Mesenchymal stem cell (in vitro differentiated cells and primary cell): Measurements from ENCODE around the gene MERTK. TPM values are rescaled to one million over a fixed set of nuclear protein-coding genes. Genes with fewer than 3 reads are reported as not detected.

Experiments
- DNase-seq: peaks from one replicate; pipeline ENCODE4 v3.0.0-alpha.2; 2013
- H2AFZ ChIP-seq: one replicate; pipeline ENCODE4 v1.6.1; 2013; ENCODE audit warnings: low read depth, mild to moderate bottlenecking, control low read depth, inconsistent platforms, low read length, moderate library complexity
- H2AK5ac ChIP-seq: 2 replicates; pipeline ENCODE4 v1.6.1; 2013; ENCODE audit warnings: low read length, moderate library complexity, mild to moderate bottlenecking, inconsistent platforms; ENCODE audit not compliant: severe bottlenecking
- H2BK120ac ChIP-seq: one replicate; pipeline ENCODE4 v1.6.1; 2013; ENCODE audit warnings: low read depth, mild to moderate bottlenecking, inconsistent platforms, low read length, moderate library complexity
- H2BK12ac ChIP-seq, 2 experiments: one replicate each; pipeline ENCODE4 v1.6.1; 2013; ENCODE audit warnings: inconsistent platforms in 2 of 2, low read length in 2 of 2, mild to moderate bottlenecking in 2 of 2, moderate library complexity in 2 of 2, control low read depth in 1 of 2
- H2BK15ac ChIP-seq: one replicate; pipeline ENCODE4 v1.6.1; 2013; ENCODE audit warnings: mild to moderate bottlenecking, low read depth, inconsistent platforms; ENCODE audit not compliant: poor library complexity, severe bottlenecking
- H2BK5ac ChIP-seq: 2 replicates; pipeline ENCODE4 v1.6.1; 2013; ENCODE audit warnings: low read depth, mild to moderate bottlenecking, low read length, control low read depth, inconsistent platforms; ENCODE audit not compliant: poor library complexity, severe bottlenecking
- H3K14ac ChIP-seq, 2 experiments: one replicate each; pipeline ENCODE4 v1.6.1; 2013; ENCODE audit warnings: inconsistent platforms in 2 of 2, low read length in 2 of 2, control low read depth in 1 of 2, mild to moderate bottlenecking in 1 of 2, moderate library complexity in 1 of 2
- H3K18ac ChIP-seq, 2 experiments: one replicate each; pipeline ENCODE4 v1.6.1; 2013; ENCODE audit warnings: inconsistent platforms in 2 of 2, low read length in 2 of 2, control low read depth in 1 of 2, low read depth in 1 of 2, mild to moderate bottlenecking in 1 of 2
- H3K23ac ChIP-seq, 2 experiments: one replicate each; pipeline ENCODE4 v1.6.1; 2013; ENCODE audit warnings: inconsistent platforms in 2 of 2, low read length in 2 of 2, mild to moderate bottlenecking in 2 of 2, moderate library complexity in 2 of 2, control low read depth in 1 of 2
- H3K27ac ChIP-seq: 2 replicates; pipeline ENCODE4 v1.5.1; 2013; ENCODE audit warnings: mild to moderate bottlenecking, moderate library complexity, low read length, control low read depth, inconsistent platforms; ENCODE audit not compliant: poor library complexity, severe bottlenecking
- H3K27me3 ChIP-seq, 2 experiments: 2 replicates each; pipeline versions ENCODE4 v1.6.1 to v1.7.0; 2013; ENCODE audit warnings: low read length in 2 of 2, mild to moderate bottlenecking in 2 of 2, moderate library complexity in 2 of 2, control low read depth in 1 of 2, inconsistent platforms in 1 of 2; ENCODE audit not compliant: control insufficient read depth in 1 of 2, insufficient read depth in 1 of 2
- H3K36me3 ChIP-seq, 2 experiments: 2 replicates each; pipeline versions ENCODE4 v1.6.1 to v1.7.0; 2013; ENCODE audit warnings: low read length in 2 of 2, control low read depth in 1 of 2, inconsistent platforms in 1 of 2, low read depth in 1 of 2, mild to moderate bottlenecking in 1 of 2; ENCODE audit not compliant: insufficient read depth in 2 of 2, control insufficient read depth in 1 of 2
- H3K4ac ChIP-seq, 2 experiments: one replicate each; pipeline ENCODE4 v1.6.1; 2013; ENCODE audit warnings: inconsistent platforms in 2 of 2, low read length in 2 of 2, mild to moderate bottlenecking in 2 of 2, moderate library complexity in 2 of 2, control low read depth in 1 of 2, low read depth in 1 of 2
- H3K4me1 ChIP-seq: 2 replicates; pipeline ENCODE4 v1.6.1; 2013; ENCODE audit warnings: low read depth, low read length, control low read depth; ENCODE audit not compliant: control insufficient read depth, insufficient read depth
- H3K4me2 ChIP-seq: 2 replicates; pipeline ENCODE4 v1.6.1; 2013; ENCODE audit warnings: low read length, mild to moderate bottlenecking, inconsistent platforms; ENCODE audit not compliant: poor library complexity, severe bottlenecking
- H3K4me3 ChIP-seq, 2 experiments: 2 replicates each; pipeline versions ENCODE4 v1.5.1 to v1.7.0; 2013; ENCODE audit warnings: low read length in 2 of 2, mild to moderate bottlenecking in 2 of 2, control low read depth in 1 of 2, low read depth in 1 of 2; ENCODE audit not compliant: insufficient read depth in 1 of 2
- H3K79me1 ChIP-seq: replicated peaks from 2 replicates; pipeline ENCODE4 v1.6.1; 2013; ENCODE audit warnings: mild to moderate bottlenecking, control low read depth, low read length, inconsistent platforms; ENCODE audit not compliant: poor library complexity, severe bottlenecking
- H3K9ac ChIP-seq: 2 replicates; pipeline ENCODE4 v1.7.0; 2013; ENCODE audit warnings: mild to moderate bottlenecking, low read length, moderate library complexity
- H3K9me3 ChIP-seq: 2 replicates; pipeline ENCODE4 v1.7.0; 2013; ENCODE audit warnings: mild to moderate bottlenecking, low read length; ENCODE audit not compliant: control insufficient read depth
- H4K8ac ChIP-seq: one replicate; pipeline ENCODE4 v1.6.1; 2013; ENCODE audit warnings: inconsistent platforms, mild to moderate bottlenecking, low read length, moderate library complexity
- H4K91ac ChIP-seq: one replicate; pipeline ENCODE4 v1.6.1; 2013; ENCODE audit warnings: mild to moderate bottlenecking, low read length, inconsistent platforms
- WGBS: methylation state at CpG from one replicate; pipeline ENCODE4 v1.1.7; 2013; ENCODE audit warnings: mixed read lengths; 5-methylcytosine and 5-hydroxymethylcytosine counted together
- small RNA-seq: library from polyadenylated mRNA; stranded (forward); fragments of <200 nt; extraction: miRNeasy Mini kit (QIAGEN cat#:217004); gene quantifications from one replicate; pipeline ENCODE3, GENCODE V24; 2013; ENCODE audit warnings: low read depth

Gene MERTK

DNA sequence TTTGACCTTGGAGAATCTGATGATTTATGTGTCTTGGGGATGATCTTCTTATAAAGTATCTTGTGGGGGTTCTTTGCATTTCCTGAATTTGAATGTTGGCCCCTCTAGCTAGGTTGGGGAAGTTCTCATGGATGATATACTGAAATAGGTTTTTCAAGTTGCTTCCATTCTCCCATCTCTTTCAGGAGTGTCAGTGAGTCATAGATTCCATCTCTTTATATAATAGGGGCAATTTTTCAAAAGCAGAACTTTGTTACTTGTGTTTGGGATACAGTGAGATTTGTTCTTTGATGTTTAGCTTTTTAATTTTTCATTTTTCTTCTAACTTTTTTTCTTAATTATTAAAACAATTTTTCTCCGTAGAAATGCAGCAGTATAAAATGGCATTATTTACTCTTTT lies 176.1 kb downstream of the MERTK start:
- Histone ChIP-seq H3K23ac (no peak overlapping the region), H3K4me3 (no peak overlapping the region), H3K14ac (no peak overlapping the region), H3K9me3 (peaks cover 10% of the 10 kb centered on the region), H3K9ac (no peak overlapping the region), H2BK15ac (no peak overlapping the region), H2AK5ac (no peak overlapping the region), H2BK12ac (no peak overlapping the region), H3K4me1 (peaks cover 7% of the 10 kb centered on the region), H4K91ac (no peak overlapping the region), H3K4me2 (no peak overlapping the region), H2BK120ac (no peak overlapping the region), H4K8ac (no peak overlapping the region), H3K79me1 (peaks cover 3% of the 10 kb centered on the region), H2AFZ (no peak overlapping the region), H3K36me3 (peaks cover 11 to 60% of the 10 kb centered on the region in 2 experiments), H3K27me3 (no peaks in the 10 kb centered on the region), H3K27ac (no peak overlapping the region), H3K4ac (no peak overlapping the region), H2BK5ac (no peak overlapping the region), H3K18ac (no peak overlapping the region)
- DNase-seq: no peak
- WGBS: no CpG with 5 or more reads among the region's 1 CpG

GRCh38 chr2:112075490-112076260 lies 177.3 kb downstream of the MERTK start:
- Histone ChIP-seq H4K91ac (no peak overlapping the region), H3K79me1 (peaks cover 2% of the 10 kb centered on the region), H3K9me3 (peaks cover 10% of the 10 kb centered on the region)

DNA sequence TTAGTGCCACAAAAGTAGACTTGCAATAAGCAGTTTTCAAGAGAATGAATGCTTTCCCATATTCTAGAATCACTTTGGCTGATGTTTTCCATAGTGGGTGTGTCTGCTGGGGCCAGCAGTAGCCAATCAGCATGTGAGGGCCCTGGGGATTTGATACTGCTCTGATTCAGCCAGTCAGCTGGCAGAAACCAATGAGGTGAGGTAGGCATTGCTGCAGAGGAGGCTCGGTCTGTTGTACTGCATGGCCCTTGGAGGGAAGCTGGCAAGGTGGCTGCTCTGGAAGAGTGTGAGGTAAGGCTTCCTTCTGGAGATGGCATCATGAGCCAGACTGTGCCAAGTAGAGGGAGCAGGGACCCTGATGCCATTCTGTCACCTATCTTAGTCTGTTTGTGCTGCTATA lies 179.4 kb downstream of the MERTK start:
- Histone ChIP-seq H3K4me3 (no peak overlapping the region), H2BK5ac (no peak overlapping the region), H3K27ac (no peak overlapping the region), H3K4me1 (peaks cover 7% of the 10 kb centered on the region), H3K4me2 (no peak overlapping the region), H3K4ac (no peak overlapping the region), H2BK15ac (no peak overlapping the region), H2AK5ac (peak overlapping the region; percentile 42), H2AFZ (no peak overlapping the region), H3K27me3 (no peaks in the 10 kb centered on the region), H2BK120ac (no peak overlapping the region), H3K36me3 (peaks cover 21 to 70% of the 10 kb centered on the region in 2 experiments), H3K14ac (no peak overlapping the region), H4K91ac (no peak overlapping the region), H3K23ac (no peak overlapping the region), H3K79me1 (peaks cover 12% of the 10 kb centered on the region), H3K9ac (no peak overlapping the region), H2BK12ac (no peak overlapping the region), H3K9me3 (peaks cover 10% of the 10 kb centered on the region), H3K18ac (no peak overlapping the region), H4K8ac (no peak overlapping the region)
- WGBS: 88% methylated on average over 1 of the region's 1 CpG
- no peak for DNase-seq

More at GRCh38 chr2:112075490-112076260, 177.3 kb downstream of the MERTK start:
- Histone ChIP-seq H3K27me3 (no peaks in the 10 kb centered on the region), H3K14ac (no peak overlapping the region), H3K4me2 (no peak overlapping the region), H3K4ac (no peak overlapping the region), H3K4me3 (no peak overlapping the region), H3K23ac (no peak overlapping the region), H3K4me1 (peaks cover 7% of the 10 kb centered on the region), H3K27ac (peak overlapping the region; percentile 32), H4K8ac (no peak overlapping the region), H2BK12ac (no peak overlapping the region), H2AK5ac (no peak overlapping the region), H2AFZ (no peak overlapping the region), H2BK15ac (no peak overlapping the region), H3K36me3 (peaks cover 11 to 53% of the 10 kb centered on the region in 2 experiments), H3K18ac (no peak overlapping the region), H2BK5ac (no peak overlapping the region), H2BK120ac (no peak overlapping the region), H3K9ac (no peak overlapping the region)
- DNase-seq: no peak
- WGBS: 68% methylated on average over 6 of the region's 8 CpGs

Small RNA genes lying within 50 kb of the gene (small RNA-seq; reads per million reads assigned to genes)
- not detected for gene RN7SL297P
